ENCODE data around the gene UHRF2. TPM values are rescaled to one million over a fixed set of nuclear protein-coding genes. Genes with fewer than 3 reads are reported as not detected.

UHRF2 gene
- total RNA-seq, 1 experiment from 2014 or later, result 58.3 TPM

DNA sequence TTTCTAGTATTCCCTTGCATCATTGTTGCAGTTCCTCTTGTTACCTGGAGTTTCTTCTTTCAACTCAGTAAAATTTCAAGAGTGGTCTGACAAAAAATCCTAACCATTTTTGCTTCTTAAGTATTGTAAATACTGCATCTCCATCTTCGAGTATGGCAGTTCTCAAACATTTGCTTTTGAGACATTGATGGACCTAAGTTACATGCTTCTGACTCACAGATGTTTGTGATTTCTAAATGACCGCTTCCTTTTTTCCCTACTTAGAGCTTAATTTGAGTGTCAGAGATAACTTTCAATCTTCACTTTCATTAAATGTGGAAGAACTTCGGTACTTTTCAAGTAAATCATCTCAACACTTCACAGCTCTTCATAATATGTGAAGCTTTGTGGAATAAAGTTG lies 4.2 kb downstream of the UHRF2 start:
- no peak for DNase-seq (ENCODE audit: unreplicated experiment)
- Mint-ChIP-seq H3K36me3 (ENCODE audit: insufficient read depth, unreplicated experiment) (peaks cover 5% of the 10 kb centered on the region), H3K4me1 (ENCODE audit: insufficient read depth, unreplicated experiment) (peaks cover 29% of the 10 kb centered on the region), H3K27ac (ENCODE audit: low read depth, unreplicated experiment) (peak overlapping the region; percentile 8), H3K4me3 (ENCODE audit: unreplicated experiment) (peak overlapping the region; percentile 44), H3K27me3 (ENCODE audit: insufficient read depth, unreplicated experiment) (no peaks in the 10 kb centered on the region), H3K9me3 (ENCODE audit: unreplicated experiment) (no peaks in the 10 kb centered on the region)
- no TSS peak for BruUV-seq (replicated peaks)
- intact Hi-C loops (cut with micrococcal nuclease), result no loop called here
- TF ChIP-seq, protein P1, sequence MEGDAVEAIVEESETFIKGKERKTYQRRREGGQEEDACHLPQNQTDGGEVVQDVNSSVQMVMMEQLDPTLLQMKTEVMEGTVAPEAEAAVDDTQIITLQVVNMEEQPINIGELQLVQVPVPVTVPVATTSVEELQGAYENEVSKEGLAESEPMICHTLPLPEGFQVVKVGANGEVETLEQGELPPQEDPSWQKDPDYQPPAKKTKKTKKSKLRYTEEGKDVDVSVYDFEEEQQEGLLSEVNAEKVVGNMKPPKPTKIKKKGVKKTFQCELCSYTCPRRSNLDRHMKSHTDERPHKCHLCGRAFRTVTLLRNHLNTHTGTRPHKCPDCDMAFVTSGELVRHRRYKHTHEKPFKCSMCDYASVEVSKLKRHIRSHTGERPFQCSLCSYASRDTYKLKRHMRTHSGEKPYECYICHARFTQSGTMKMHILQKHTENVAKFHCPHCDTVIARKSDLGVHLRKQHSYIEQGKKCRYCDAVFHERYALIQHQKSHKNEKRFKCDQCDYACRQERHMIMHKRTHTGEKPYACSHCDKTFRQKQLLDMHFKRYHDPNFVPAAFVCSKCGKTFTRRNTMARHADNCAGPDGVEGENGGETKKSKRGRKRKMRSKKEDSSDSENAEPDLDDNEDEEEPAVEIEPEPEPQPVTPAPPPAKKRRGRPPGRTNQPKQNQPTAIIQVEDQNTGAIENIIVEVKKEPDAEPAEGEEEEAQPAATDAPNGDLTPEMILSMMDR (IDR thresholded peaks at IDR 0.05; ENCODE audit: unreplicated experiment), result no peak
- ChIA-PET CTCF (interaction anchor here (0.7 kb wide), 1 partner anchor 531 kb away, joined by 3 read pairs; no protein-coding TSS in a partner anchor), POLR2A (interaction anchor here (0.8 to 1.6 kb wide), 4 partner anchors 11 to 26 kb away, joined by 3 to 9 read pairs (median 3); no protein-coding TSS in a partner anchor)

DNA sequence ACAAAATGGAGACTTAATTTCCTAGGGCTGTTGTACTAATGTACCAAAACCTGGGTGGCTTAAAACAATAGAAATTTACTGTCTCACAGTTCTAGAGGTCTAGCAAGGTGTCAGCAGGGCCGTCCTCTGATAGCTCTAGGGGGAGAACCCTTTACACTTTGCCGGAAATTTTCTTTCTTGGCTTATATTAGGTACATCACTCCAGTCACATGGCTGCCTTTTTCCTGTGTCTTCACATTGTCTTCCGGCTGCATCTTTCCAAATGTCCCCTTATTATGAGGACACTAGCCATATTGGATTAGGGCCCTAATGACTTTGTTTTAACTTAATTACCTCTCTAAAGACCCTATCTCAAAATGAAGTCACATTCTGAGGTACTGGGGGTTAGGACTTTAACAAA lies 5.8 kb downstream of the UHRF2 start:
- ChIA-PET POLR2A (interaction anchor here (2.3 kb wide), 1 partner anchor 15 kb away, joined by 7 read pairs; no protein-coding TSS in a partner anchor), CTCF (interaction anchor here (0.9 to 1.4 kb wide), 3 partner anchors 16 to 65 kb away, joined by 3 read pairs; no protein-coding TSS in a partner anchor)
- intact Hi-C loops (cut with micrococcal nuclease), result no loop called here
- DNase-seq (ENCODE audit: unreplicated experiment), result no peak
- peak overlapping the region; percentile 10 for H3K4me3 Mint-ChIP-seq (ENCODE audit: unreplicated experiment)
- H3K9me3 Mint-ChIP-seq (ENCODE audit: unreplicated experiment), result no peaks in the 10 kb centered on the region
- no TSS peak for BruUV-seq (replicated peaks)
- TF ChIP-seq, protein P1 (IDR thresholded peaks at IDR 0.05; ENCODE audit: unreplicated experiment), result no peak
- no peaks in the 10 kb centered on the region for H3K27me3 Mint-ChIP-seq (ENCODE audit: insufficient read depth, unreplicated experiment)
- H3K36me3 Mint-ChIP-seq (ENCODE audit: insufficient read depth, unreplicated experiment), result peaks cover 5% of the 10 kb centered on the region
- peak overlapping the region; percentile 8 for H3K27ac Mint-ChIP-seq (ENCODE audit: low read depth, unreplicated experiment)
- H3K4me1 Mint-ChIP-seq (ENCODE audit: insufficient read depth, unreplicated experiment), result peaks cover 30% of the 10 kb centered on the region

DNA sequence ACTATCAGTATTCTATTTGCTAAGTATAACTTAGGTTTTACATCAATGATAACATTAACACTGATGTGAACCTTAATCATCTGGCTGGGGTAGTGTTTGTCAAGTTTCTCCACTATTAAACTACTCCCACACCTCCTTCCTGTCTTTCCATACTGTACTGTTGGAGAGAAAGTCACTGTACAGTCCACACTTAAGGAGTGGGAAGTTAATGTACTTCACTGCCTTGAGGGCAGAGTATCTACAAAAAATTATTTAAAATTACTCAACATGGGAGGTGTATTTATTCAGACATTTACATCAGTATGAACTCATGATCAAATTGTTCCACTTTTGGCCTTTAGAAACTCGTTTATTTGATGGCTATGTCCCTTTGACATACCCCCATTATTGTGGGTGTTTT lies 11.9 kb downstream of the UHRF2 start:
- TF ChIP-seq, protein P1 (IDR thresholded peaks at IDR 0.05; ENCODE audit: unreplicated experiment), result no peak
- Mint-ChIP-seq H3K9me3 (ENCODE audit: unreplicated experiment) (no peaks in the 10 kb centered on the region), H3K27ac (ENCODE audit: low read depth, unreplicated experiment) (peak overlapping the region; percentile 27), H3K4me3 (ENCODE audit: unreplicated experiment) (no peak overlapping the region), H3K36me3 (ENCODE audit: insufficient read depth, unreplicated experiment) (peaks cover 21% of the 10 kb centered on the region), H3K27me3 (ENCODE audit: insufficient read depth, unreplicated experiment) (no peaks in the 10 kb centered on the region), H3K4me1 (ENCODE audit: insufficient read depth, unreplicated experiment) (peaks cover 29% of the 10 kb centered on the region)
- POLR2A ChIA-PET, result interaction anchor here (2.8 kb wide), 1 partner anchor 10 kb away, joined by 13 read pairs; no protein-coding TSS in a partner anchor
- BruUV-seq (replicated peaks), result no TSS peak
- no peak for DNase-seq (ENCODE audit: unreplicated experiment)
- intact Hi-C loops (cut with micrococcal nuclease), result no loop called here
- CTCF ChIA-PET, result interaction anchor here (0.6 kb wide), 1 partner anchor 284 kb away, joined by 3 read pairs; no protein-coding TSS in a partner anchor

DNA sequence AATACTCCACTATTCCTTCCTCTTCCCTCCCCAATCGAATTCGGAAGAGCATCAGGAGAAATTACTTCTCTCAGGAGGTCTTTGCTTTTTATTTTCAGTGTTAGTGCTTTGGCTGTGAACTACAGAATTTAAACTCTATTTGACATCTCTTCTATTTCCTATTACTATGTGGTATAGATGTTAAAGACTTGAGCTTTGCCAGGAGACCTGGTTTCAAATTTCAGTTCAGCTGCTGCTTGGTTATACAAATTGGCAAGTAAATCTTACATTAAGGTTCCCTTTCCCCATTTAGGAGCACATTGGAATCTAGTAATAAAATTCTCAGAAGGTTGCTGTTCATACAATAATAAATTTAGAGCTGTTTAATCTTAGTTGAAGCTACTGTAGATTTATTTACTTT lies 13.1 kb downstream of the UHRF2 start:
- no peaks in the 10 kb centered on the region for H3K27me3 Mint-ChIP-seq (ENCODE audit: insufficient read depth, unreplicated experiment)
- intact Hi-C loops (cut with micrococcal nuclease), result no loop called here
- peaks cover 21% of the 10 kb centered on the region for H3K36me3 Mint-ChIP-seq (ENCODE audit: insufficient read depth, unreplicated experiment)
- H3K4me3 Mint-ChIP-seq (ENCODE audit: unreplicated experiment), result no peak overlapping the region
- no peak overlapping the region for H3K27ac Mint-ChIP-seq (ENCODE audit: low read depth, unreplicated experiment)
- no TSS peak for BruUV-seq (replicated peaks)
- ChIA-PET POLR2A (interaction anchor here (1.3 to 1.6 kb wide), 2 partner anchors 11 to 13 kb away, joined by 6 to 8 read pairs; partner anchors contain the start of gene UHRF2), CTCF (interaction anchor here (0.6 to 1.6 kb wide), 5 partner anchors 11 to 143 kb away, joined by 3 to 7 read pairs (median 4); partner anchors contain the start of gene UHRF2)
- H3K4me1 Mint-ChIP-seq (ENCODE audit: insufficient read depth, unreplicated experiment), result peaks cover 38% of the 10 kb centered on the region
- no peak for DNase-seq (ENCODE audit: unreplicated experiment)
- TF ChIP-seq, protein P1 (IDR thresholded peaks at IDR 0.05; ENCODE audit: unreplicated experiment), result no peak
- no peaks in the 10 kb centered on the region for H3K9me3 Mint-ChIP-seq (ENCODE audit: unreplicated experiment)

Measured in MCF 10A (cell line).